ENCODE measurements around the gene ADAMTSL1.

Gene ADAMTSL1

DNA sequence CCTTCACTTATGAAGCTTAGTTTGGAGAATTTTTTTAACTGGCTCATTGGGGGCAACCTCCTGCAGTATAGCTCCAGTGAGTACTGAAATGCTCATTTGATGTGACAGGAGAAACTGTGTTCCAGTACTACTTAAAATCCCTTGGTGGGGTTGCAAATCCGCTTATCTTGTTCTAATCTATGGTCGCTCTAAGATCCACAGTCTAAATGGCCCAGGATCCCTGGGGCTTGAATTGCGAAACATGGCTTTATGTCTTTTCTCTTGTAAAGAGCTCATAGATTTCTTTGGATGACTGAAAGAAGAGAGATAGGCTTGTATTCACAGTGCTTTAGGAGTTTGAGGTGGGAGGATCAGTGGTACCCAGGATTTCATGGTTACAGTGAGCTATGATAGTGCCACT, 52.7 kb downstream of the ADAMTSL1 start:
- no peaks in the 10 kb centered on the region for H4K20me1 ChIP-seq (ENCODE audit: insufficient read depth, low read length)
- H3K27ac ChIP-seq (ENCODE audit: low read length): no peak overlapping the region
- no peak overlapping the region for H3K4me3 ChIP-seq (ENCODE audit: low read length)
- no peaks in the 10 kb centered on the region for H3K4me1 ChIP-seq (ENCODE audit: low read length)
- H2AFZ ChIP-seq (ENCODE audit: low read depth, low read length): no peak overlapping the region
- no peaks in the 10 kb centered on the region for H3K9me3 ChIP-seq (ENCODE audit: insufficient read depth, low read length)
- no peaks in the 10 kb centered on the region for H3K36me3 ChIP-seq (replicated peaks; ENCODE audit: low read depth, low read length)
- H3K4me2 ChIP-seq (ENCODE audit: low read length): no peak overlapping the region
- H3K27me3 ChIP-seq (ENCODE audit: low read depth, low read length): no peaks in the 10 kb centered on the region
- H3K9ac ChIP-seq (ENCODE audit: low read length): no peak overlapping the region
- TF ChIP-seq CTCF (IDR thresholded peaks at IDR 0.05; ENCODE audit: low read depth, low read length) (no peak), EZH2phosphoT487 (IDR thresholded peaks at IDR 0.05; ENCODE audit: low read depth) (no peak)
- no peaks in the 10 kb centered on the region for H3K79me2 ChIP-seq (ENCODE audit: low read length)

DNA sequence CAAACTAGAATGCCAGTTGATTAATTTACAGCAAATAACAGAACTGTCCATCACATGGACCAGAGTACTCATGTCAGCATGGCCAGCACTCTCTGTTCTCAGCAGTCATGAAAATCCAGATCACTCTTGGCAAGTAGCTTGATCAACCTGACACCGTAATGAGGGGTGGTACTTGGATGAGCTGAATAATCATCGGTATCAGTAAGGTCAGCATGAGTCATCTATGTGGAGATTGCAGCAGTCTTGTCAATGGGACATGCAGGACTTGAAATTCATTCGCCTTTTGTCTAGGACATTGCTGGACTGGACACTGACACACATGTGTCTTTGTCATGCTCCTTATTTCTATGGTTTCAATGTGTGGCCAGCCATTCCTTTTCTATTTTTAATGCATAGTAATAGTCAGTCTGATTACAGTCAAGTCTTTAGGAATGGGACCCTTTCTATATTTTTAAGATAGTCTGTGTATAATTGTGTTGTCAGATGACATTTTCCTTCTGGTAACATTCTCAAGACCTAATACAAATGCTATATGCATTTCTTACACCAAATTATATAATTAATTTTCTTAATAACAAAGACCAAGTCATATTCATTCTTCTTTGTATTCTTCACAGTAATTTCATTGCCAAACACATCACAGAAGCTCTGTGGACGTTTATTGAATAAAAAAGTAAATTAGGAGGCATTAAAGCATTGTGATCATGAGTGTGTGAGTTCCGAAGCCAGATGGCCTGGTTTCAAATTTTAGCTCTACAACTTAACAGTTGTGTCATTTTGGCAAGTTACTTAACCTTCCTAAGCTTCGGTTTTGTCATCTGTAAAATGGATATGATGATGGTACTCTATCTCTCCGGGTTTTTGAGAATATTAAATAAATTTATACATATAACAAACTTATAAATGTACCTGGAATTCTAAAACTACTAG, 57.4 kb downstream of the ADAMTSL1 start:
- Histone ChIP-seq H3K79me2 (ENCODE audit: low read length) (no peaks in the 10 kb centered on the region), H3K36me3 (replicated peaks; ENCODE audit: low read depth, low read length) (no peaks in the 10 kb centered on the region), H3K27ac (ENCODE audit: low read length) (no peak overlapping the region), H4K20me1 (ENCODE audit: insufficient read depth, low read length) (no peaks in the 10 kb centered on the region), H3K4me3 (ENCODE audit: low read length) (no peak overlapping the region), H3K9ac (ENCODE audit: low read length) (no peak overlapping the region), H3K9me3 (ENCODE audit: insufficient read depth, low read length) (peaks cover 5% of the 10 kb centered on the region; the same call in 1 of the 2 replicates), H3K27me3 (ENCODE audit: low read depth, low read length) (no peaks in the 10 kb centered on the region), H2AFZ (ENCODE audit: low read depth, low read length) (no peak overlapping the region), H3K4me1 (ENCODE audit: low read length) (no peaks in the 10 kb centered on the region), H3K4me2 (ENCODE audit: low read length) (no peak overlapping the region)
- no peak for TF ChIP-seq CTCF (IDR thresholded peaks at IDR 0.05; ENCODE audit: low read depth, low read length)
- TF ChIP-seq EZH2phosphoT487 (IDR thresholded peaks at IDR 0.05; ENCODE audit: low read depth): no peak

- H3K79me2 ChIP-seq (ENCODE audit: low read length): no peaks in the 10 kb centered on the region
- H3K9me3 ChIP-seq (ENCODE audit: insufficient read depth, low read length): peaks cover 5% of the 10 kb centered on the region; the same call in 1 of the 2 replicates
- no peak overlapping the region for H3K9ac ChIP-seq (ENCODE audit: low read length)
- no peak overlapping the region for H3K4me3 ChIP-seq (ENCODE audit: low read length)
- no peak overlapping the region for H3K27ac ChIP-seq (ENCODE audit: low read length)
- no peak overlapping the region for H3K4me2 ChIP-seq (ENCODE audit: low read length)
- TF ChIP-seq EZH2phosphoT487 (IDR thresholded peaks at IDR 0.05; ENCODE audit: low read depth): no peak
- TF ChIP-seq CTCF (IDR thresholded peaks at IDR 0.05; ENCODE audit: low read depth, low read length): no peak
- H2AFZ ChIP-seq (ENCODE audit: low read depth, low read length): no peak overlapping the region
- no peaks in the 10 kb centered on the region for H3K27me3 ChIP-seq (ENCODE audit: low read depth, low read length)
- H4K20me1 ChIP-seq (ENCODE audit: insufficient read depth, low read length): no peaks in the 10 kb centered on the region
- no peaks in the 10 kb centered on the region for H3K36me3 ChIP-seq (replicated peaks; ENCODE audit: low read depth, low read length)
- no peaks in the 10 kb centered on the region for H3K4me1 ChIP-seq (ENCODE audit: low read length)
Observed at GRCh38 chr9:18534611-18535010, 60.7 kb downstream of the ADAMTSL1 start.

- no peaks in the 10 kb centered on the region for H3K27me3 ChIP-seq (ENCODE audit: low read depth, low read length)
- no peaks in the 10 kb centered on the region for H3K36me3 ChIP-seq (replicated peaks; ENCODE audit: low read depth, low read length)
- H3K27ac ChIP-seq (ENCODE audit: low read length): no peak overlapping the region
- H2AFZ ChIP-seq (ENCODE audit: low read depth, low read length): no peak overlapping the region
- H4K20me1 ChIP-seq (ENCODE audit: insufficient read depth, low read length): no peaks in the 10 kb centered on the region
- no peak overlapping the region for H3K4me3 ChIP-seq (ENCODE audit: low read length)
- H3K4me2 ChIP-seq (ENCODE audit: low read length): no peak overlapping the region
- TF ChIP-seq EZH2phosphoT487 (IDR thresholded peaks at IDR 0.05; ENCODE audit: low read depth) (no peak), CTCF (IDR thresholded peaks at IDR 0.05; ENCODE audit: low read depth, low read length) (no peak)
- peaks cover 5% of the 10 kb centered on the region; the same call in 1 of the 2 replicates for H3K9me3 ChIP-seq (ENCODE audit: insufficient read depth, low read length)
- H3K9ac ChIP-seq (ENCODE audit: low read length): no peak overlapping the region
- H3K4me1 ChIP-seq (ENCODE audit: low read length): no peaks in the 10 kb centered on the region
- H3K79me2 ChIP-seq (ENCODE audit: low read length): no peaks in the 10 kb centered on the region
Observed at GRCh38 chr9:18536554-18536953, 62.6 kb downstream of the ADAMTSL1 start.

All from OCI-LY3 (cell line).